Smooth muscle cell (in vitro differentiated cells): ENCODE data around the gene CLIC5. TPM values are rescaled to one million over a fixed set of nuclear protein-coding genes. Genes with fewer than 3 reads are reported as not detected.

Source experiments
- DNase-seq: peaks from one replicate; lab custom pipeline; 2025; ENCODE audit not compliant: unreplicated experiment; lab: John Stamatoyannopoulos, UW
- H2AFZ ChIP-seq: fragments of 200-600 bp; sonication (generic); 2 replicates; pipeline ENCODE4 v1.6.0; 2016; ENCODE audit warnings: antibody characterized with exemption, low read depth, mild to moderate bottlenecking
- H3F3A ChIP-seq: fragments of 200-600 bp; sonication (generic); 2 replicates; pipeline ENCODE4 v1.6.0; 2017; ENCODE audit warnings: antibody characterized with exemption, low read depth
- H3K27ac ChIP-seq: fragments of 200-600 bp; sonication (generic); 2 replicates; pipeline ENCODE4 v1.5.1; 2016; ENCODE audit warnings: low read depth, mild to moderate bottlenecking
- H3K27me3 ChIP-seq: fragments of 200-600 bp; sonication (generic); 2 replicates; pipeline ENCODE4 v1.6.1; 2016; ENCODE audit warnings: low read depth, mild to moderate bottlenecking
- H3K36me3 ChIP-seq: fragments of 200-600 bp; sonication (generic); 2 replicates; pipeline ENCODE4 v1.5.1; 2016; ENCODE audit warnings: low read depth
- H3K4me1 ChIP-seq: fragments of 200-600 bp; sonication (generic); 2 replicates; pipeline ENCODE4 v1.5.1; 2016; ENCODE audit warnings: low read depth
- H3K4me2 ChIP-seq: fragments of 200-600 bp; sonication (generic); 2 replicates; pipeline ENCODE4 v1.6.0; 2016; ENCODE audit warnings: mild to moderate bottlenecking
- H3K4me3 ChIP-seq: fragments of 200-600 bp; sonication (generic); 2 replicates; pipeline ENCODE4 v1.5.1; 2016; ENCODE audit warnings: mild to moderate bottlenecking
- H3K79me2 ChIP-seq: fragments of 200-600 bp; sonication (generic); 2 replicates; pipeline ENCODE4 v1.6.0; 2016; ENCODE audit warnings: low read depth, mild to moderate bottlenecking
- H3K9ac ChIP-seq: fragments of 200-600 bp; sonication (generic); 2 replicates; pipeline ENCODE4 v1.6.0; 2016; ENCODE audit warnings: low read depth
- H3K9me3 ChIP-seq: fragments of 200-600 bp; sonication (generic); replicated peaks from 2 replicates; pipeline ENCODE4 v1.5.1; 2016; ENCODE audit warnings: low read depth
- H4K20me1 ChIP-seq: fragments of 200-600 bp; sonication (generic); 2 replicates; pipeline ENCODE4 v1.6.0; 2016; ENCODE audit warnings: low read depth
- CTCF ChIP-seq: fragments of 200-600 bp; sonication (generic); IDR thresholded peaks from 2 replicates; pipeline ENCODE4 v1.5.1; 2017; ENCODE audit warnings: borderline replicate concordance, mild to moderate bottlenecking, antibody characterized with exemption; ENCODE audit not compliant: insufficient read depth, poor library complexity, severe bottlenecking
- WGBS: methylation state at CpG from one replicate; pipeline ENCODE4 v1.1.7; 2016; ENCODE audit warnings: low lambda C conversion rate; 5-methylcytosine and 5-hydroxymethylcytosine counted together
- polyA plus RNA-seq: library from polyadenylated mRNA; unstranded; fragments of >200 nt; fragmentation: Nextera tagmentation; extraction: Ambion mirVana; gene quantifications from 2 replicates; pipeline ENCODE4 v1.2.1, GENCODE V29; 2016
- small RNA-seq: library from RNA; depleted of rRNA; stranded (forward); fragments of <200 nt; gene quantifications from one replicate; pipeline ENCODE3, GENCODE V24; 2014
- total RNA-seq: library from RNA; depleted of rRNA; stranded (reverse); fragments of >200 nt; gene quantifications from 2 replicates; pipeline ENCODE4 v1.2.3, GENCODE V29; 2014

The CLIC5 gene
- total and polyA plus RNA-seq, 2 experiments from 2014 or later = 0.97 to 4.4 TPM

- Histone ChIP-seq H3K27ac (peak overlapping the region; percentile 68), H3K27me3 (no peaks in the 10 kb centered on the region), H3K4me2 (no peak overlapping the region), H4K20me1 (no peaks in the 10 kb centered on the region), H3K36me3 (no peaks in the 10 kb centered on the region), H3K79me2 (no peaks in the 10 kb centered on the region), H3K9ac (peak overlapping the region; percentile 43), H3F3A (no peaks in the 10 kb centered on the region), H3K9me3 (no peaks in the 10 kb centered on the region), H2AFZ (no peak overlapping the region), H3K4me3 (no peak overlapping the region), H3K4me1 (no peaks in the 10 kb centered on the region)
- no peak for DNase-seq
- WGBS = 74% methylated on average over 4 of the region's 4 CpGs
- no peak for TF ChIP-seq CTCF
These were observed 179.8 kb downstream of the CLIC5 start for GRCh38 chr6:45835721-45836437.

GRCh38 chr6:45832063-45832462 is 183.6 kb downstream of the CLIC5 start:
- TF ChIP-seq CTCF = no peak
- DNase-seq = no peak
- Histone ChIP-seq H3K9ac (no peak overlapping the region), H3K4me1 (no peaks in the 10 kb centered on the region), H2AFZ (no peak overlapping the region), H3K4me3 (no peak overlapping the region), H3K27ac (no peak overlapping the region), H3K9me3 (no peaks in the 10 kb centered on the region), H3F3A (no peaks in the 10 kb centered on the region), H3K27me3 (no peaks in the 10 kb centered on the region), H3K36me3 (no peaks in the 10 kb centered on the region), H3K79me2 (no peaks in the 10 kb centered on the region), H3K4me2 (no peak overlapping the region), H4K20me1 (no peaks in the 10 kb centered on the region)
- WGBS = 97% methylated on average over 5 of the region's 5 CpGs

Small RNA genes within 50 kb of the gene (small RNA-seq; reads per million reads assigned to genes)
- not detected for gene RNU6-754P

Other genes with a start within 250 kb of the CLIC5 start
- gene ENPP4, start 114.1 kb upstream of the CLIC5 start, total RNA-seq = 1.5 and 1.6 TPM in 2 replicates
- gene ENPP4, start 114.1 kb upstream of the CLIC5 start, polyA plus RNA-seq = 0.31 and 0.86 TPM in 2 replicates
- gene ENPP5, start 155.1 kb upstream of the CLIC5 start, total RNA-seq = 1.1 and 4.1 TPM in 2 replicates
- gene ENPP5, start 155.1 kb upstream of the CLIC5 start, polyA plus RNA-seq = 0.16 and 0.78 TPM in 2 replicates